Kidney (tissue), 14 donors: ENCODE data around the gene EFEMP1. TPM values are rescaled to one million over a fixed set of nuclear protein-coding genes. Genes with fewer than 3 reads are reported as not detected.

Experiments
- DNase-seq, 5 donors: peaks; one replicate each; pipeline ENCODE4 v3.0.0-alpha.2; 2013 to 2020
- FAIRE-seq: peaks from 2 replicates; lab custom pipeline; 2012; peaks lifted over from hg19 to GRCh38; lab: Jason Lieb, UNC
- H3K27ac ChIP-seq, 2 donors: one replicate each; pipeline ENCODE4 v1.7.0; 2013; ENCODE audit warnings: low read depth in 2 of 2, low read length in 2 of 2, inconsistent platforms in 1 of 2
- H3K27me3 ChIP-seq: one replicate; pipeline ENCODE4 v1.7.1; 2013; ENCODE audit warnings: low read length, inconsistent platforms; ENCODE audit not compliant: control insufficient read depth, insufficient read depth
- H3K36me3 ChIP-seq, 3 donors: one replicate each; pipeline versions ENCODE4 v1.7.0 to v1.7.1; 2013; ENCODE audit warnings: low read length in 3 of 3, control low read depth in 1 of 3, inconsistent platforms in 1 of 3; ENCODE audit not compliant: insufficient read depth in 3 of 3, control insufficient read depth in 2 of 3
- H3K4me1 ChIP-seq, 3 donors: one replicate each; pipeline versions ENCODE4 v1.7.0 to v1.7.1; 2013; ENCODE audit warnings: low read length in 3 of 3, inconsistent platforms in 1 of 3, low read depth in 1 of 3; ENCODE audit not compliant: control insufficient read depth in 2 of 3, insufficient read depth in 2 of 3
- H3K4me3 ChIP-seq, 3 donors: one replicate each; pipeline versions ENCODE4 v1.7.0 to v1.8.1; 2013; ENCODE audit warnings: low read length in 3 of 3, control low read depth in 1 of 3, inconsistent platforms in 1 of 3
- H3K9ac ChIP-seq, 3 donors: one replicate each; pipeline versions ENCODE4 v1.7.0 to v1.7.1; 2013; ENCODE audit warnings: low read length in 3 of 3, control low read depth in 1 of 3, inconsistent platforms in 1 of 3
- H3K9me3 ChIP-seq, 3 donors: one replicate each; pipeline versions ENCODE4 v1.7.0 to v1.7.1; 2013; ENCODE audit warnings: low read length in 3 of 3, control low read depth in 1 of 3, inconsistent platforms in 1 of 3; ENCODE audit not compliant: control insufficient read depth in 2 of 3, insufficient read depth in 1 of 3
- CTCF ChIP-seq: IDR thresholded peaks from 3 replicates; pipeline ENCODE4 v1.5.1; 2012; ENCODE audit warnings: mild to moderate bottlenecking, moderate library complexity, borderline replicate concordance; ENCODE audit not compliant: insufficient read depth; ENCODE audit errors: extremely low read depth
- intact Hi-C: fragments of 100-400 bp; cut with DNase I; formaldehyde crosslinking; loops from one replicate; pipeline ENCODE4 v1.11.1; 2022
- polyA plus RNA-seq: library from polyadenylated mRNA; stranded (reverse); fragments of 350-450 nt; fragmentation: Illumina TruSeq; extraction: RNeasy Lipid Tissue Mini Kit (QIAGEN cat#74804); gene quantifications from one replicate; pipeline ENCODE4 v1.2.3, GENCODE V29; 2014; ENCODE audit warnings: low read depth, low replicate concordance; ENCODE audit not compliant: insufficient read depth
- total RNA-seq: library from RNA; stranded (reverse); fragmentation: NEBNext Ultra II Directional; extraction: Animal tissue kit (Norgen Biotek cat#: 25700); gene quantifications from one replicate; pipeline ENCODE4 v1.2.1, GENCODE V29; 2021
- donor health status: control.
- donor health status: control.
- donor health status: control.
- donor health status: control.
- donor health status: control.
- donor health status: DM: yes; HTN: yes; CAD: no.
- donor health status: Normal renal cell carcinoma (clear cell type).

Gene EFEMP1
- total and polyA plus RNA-seq, 2 donors from 2014 or later = 68.4 to 171 TPM

GRCh38 chr2:55961318-55961911 is 37.8 kb upstream of the EFEMP1 start:
- DNase-seq (peak in 2 of 5 donors; percentile 47 to 69), FAIRE-seq (peak; percentile 49)
- no peak overlapping the region for H3K27ac ChIP-seq
- no peak overlapping the region for H3K9ac ChIP-seq
- H3K36me3 ChIP-seq = no peaks in the 10 kb centered on the region
- intact Hi-C loops = no loop called here
- H3K27me3 ChIP-seq = no peaks in the 10 kb centered on the region
- H3K9me3 ChIP-seq = no peaks in the 10 kb centered on the region
- no peaks in the 10 kb centered on the region for H3K4me1 ChIP-seq
- peak; percentile 61 for TF ChIP-seq CTCF
- H3K4me3 ChIP-seq = no peak overlapping the region

- H3K9ac ChIP-seq = no peak overlapping the region
- H3K36me3 ChIP-seq = no peaks in the 10 kb centered on the region
- H3K9me3 ChIP-seq = no peaks in the 10 kb centered on the region
- no peaks in the 10 kb centered on the region for H3K27me3 ChIP-seq
- TF ChIP-seq CTCF = no peak
- intact Hi-C loops = no loop called here
- H3K4me1 ChIP-seq = no peaks in the 10 kb centered on the region
- DNase-seq = no peak
- no peak overlapping the region for H3K4me3 ChIP-seq
- no peak for FAIRE-seq
- no peak overlapping the region for H3K27ac ChIP-seq
Observed at GRCh38 chr2:55958756-55959155, 35.2 kb upstream of the EFEMP1 start.

GRCh38 chr2:55957142-55957541 is 33.6 kb upstream of the EFEMP1 start:
- H3K4me3 ChIP-seq = no peak overlapping the region
- H3K27ac ChIP-seq = no peak overlapping the region
- no peak overlapping the region for H3K9ac ChIP-seq
- DNase-seq (no peak), FAIRE-seq (no peak)
- no peaks in the 10 kb centered on the region for H3K27me3 ChIP-seq
- H3K36me3 ChIP-seq = no peaks in the 10 kb centered on the region
- no peaks in the 10 kb centered on the region for H3K4me1 ChIP-seq
- no peaks in the 10 kb centered on the region for H3K9me3 ChIP-seq
- TF ChIP-seq CTCF = no peak
- intact Hi-C loops = no loop called here
